ENCODE results near the gene BMERB1.
"Not testable (repeated sequence)": the region's sequence is repeated elsewhere in the genome, so short reads cannot be mapped to it uniquely, and the experiment has no call there.

BMERB1 gene

GRCh38 chr16:15593235-15593634 lies 158.8 kb downstream of the BMERB1 start:
- DNase-seq (ENCODE audit: low read depth in 2 of 2) = no peak

- DNase-seq (ENCODE audit: low read depth in 2 of 2) = no peak
Measured at GRCh38 chr16:15594711-15595320, 160.4 kb downstream of the BMERB1 start.

- DNase-seq (ENCODE audit: low read depth in 2 of 2) = no peak
Measured at GRCh38 chr16:15597135-15597534, 162.7 kb downstream of the BMERB1 start.

- no peak for DNase-seq (ENCODE audit: low read depth in 2 of 2)
Measured at GRCh38 chr16:15597822-15598647, 163.6 kb downstream of the BMERB1 start.

- no peak for DNase-seq (ENCODE audit: low read depth in 2 of 2)
Measured at GRCh38 chr16:15598648-15599190, 164.3 kb downstream of the BMERB1 start.

- no peak for DNase-seq (ENCODE audit: low read depth in 2 of 2)
Measured at GRCh38 chr16:15599303-15600070, 165.1 kb downstream of the BMERB1 start.

- DNase-seq (ENCODE audit: low read depth in 2 of 2) = no peak
Measured at GRCh38 chr16:15601212-15601879, 167.0 kb downstream of the BMERB1 start.

GRCh38 chr16:15602285-15603044 lies 168.1 kb downstream of the BMERB1 start:
- DNase-seq (ENCODE audit: low read depth in 2 of 2) = no peak

- DNase-seq (ENCODE audit: low read depth in 2 of 2) = no peak
Measured at GRCh38 chr16:15604460-15605440, 170.4 kb downstream of the BMERB1 start.

GRCh38 chr16:15605839-15606517 lies 171.6 kb downstream of the BMERB1 start:
- no peak for DNase-seq (ENCODE audit: low read depth in 2 of 2)

GRCh38 chr16:15606518-15607220 lies 172.3 kb downstream of the BMERB1 start:
- DNase-seq (ENCODE audit: low read depth in 2 of 2) = no peak

- not testable (repeated sequence) for DNase-seq (ENCODE audit: low read depth in 2 of 2)
Measured at GRCh38 chr16:15607221-15607699, 172.9 kb downstream of the BMERB1 start.

- DNase-seq (ENCODE audit: low read depth in 2 of 2) = no peak
Measured at GRCh38 chr16:15607700-15608396, 173.5 kb downstream of the BMERB1 start.

- no peak for DNase-seq (ENCODE audit: low read depth in 2 of 2)
Measured at GRCh38 chr16:15608398-15609285, 174.3 kb downstream of the BMERB1 start.

- DNase-seq (ENCODE audit: low read depth in 2 of 2) = no peak
Measured at GRCh38 chr16:15609286-15609649, 174.9 kb downstream of the BMERB1 start.

- DNase-seq (ENCODE audit: low read depth in 2 of 2) = no peak
Measured at GRCh38 chr16:15610369-15610871, 176.0 kb downstream of the BMERB1 start.

- DNase-seq (ENCODE audit: low read depth in 2 of 2) = no peak
Measured at GRCh38 chr16:15611610-15612009, 177.2 kb downstream of the BMERB1 start.
